Measurements from ENCODE around the gene PARP6.

PARP6 gene

GRCh38 chr15:72272213-72272996 lies at the start of gene PARP6:
Gene PARP6, minus strand, starts transcription at chr15:72272554. Its CDS starts 5,077 bp downstream, at chr15:72267477.
- peak; percentile 95 for DNase-seq (ENCODE audit: low read depth)

GRCh38 chr15:72319985-72320671 lies 47.8 kb upstream of the PARP6 start, which contains the start of gene CELF6:
Gene CELF6, minus strand, starts transcription at chr15:72320157. Its CDS starts 283 bp downstream, at chr15:72319874.
- peak; percentile 73 for DNase-seq (ENCODE audit: low read depth)

GRCh38 chr15:72319360-72319984 lies 47.1 kb upstream of the PARP6 start:
- peak; percentile 41 for DNase-seq (ENCODE audit: low read depth)

- peak; percentile 14 for DNase-seq (ENCODE audit: low read depth)
These were observed 46.1 kb upstream of the PARP6 start for GRCh38 chr15:72318408-72318942.

- no peak for DNase-seq (ENCODE audit: low read depth)
These were observed 43.5 kb upstream of the PARP6 start for GRCh38 chr15:72315706-72316370.

- no peak for DNase-seq (ENCODE audit: low read depth)
These were observed 41.5 kb upstream of the PARP6 start for GRCh38 chr15:72313881-72314280.

- no peak for DNase-seq (ENCODE audit: low read depth)
These were observed 41.1 kb upstream of the PARP6 start for GRCh38 chr15:72313448-72313840.

GRCh38 chr15:72312605-72313447 lies 40.5 kb upstream of the PARP6 start:
- DNase-seq (ENCODE audit: low read depth), result peak; percentile 78

GRCh38 chr15:72307026-72307425 lies 34.7 kb upstream of the PARP6 start:
- no peak for DNase-seq (ENCODE audit: low read depth)

- peak; percentile 47 for DNase-seq (ENCODE audit: low read depth)
These were observed 33.9 kb upstream of the PARP6 start for GRCh38 chr15:72306211-72306785.

GRCh38 chr15:72304596-72304995 lies 32.2 kb upstream of the PARP6 start:
- DNase-seq (ENCODE audit: low read depth), result no peak

GRCh38 chr15:72302955-72303354 lies 30.6 kb upstream of the PARP6 start:
- DNase-seq (ENCODE audit: low read depth), result no peak

- DNase-seq (ENCODE audit: low read depth), result no peak
These were observed 17.4 kb upstream of the PARP6 start for GRCh38 chr15:72289597-72290325.

GRCh38 chr15:72288796-72289596 lies 16.6 kb upstream of the PARP6 start:
- no peak for DNase-seq (ENCODE audit: low read depth)

- peak; percentile 32 for DNase-seq (ENCODE audit: low read depth)
These were observed 13.7 kb upstream of the PARP6 start for GRCh38 chr15:72285927-72286516.

GRCh38 chr15:72285402-72285801 lies 13.0 kb upstream of the PARP6 start:
- no peak for DNase-seq (ENCODE audit: low read depth)

- DNase-seq (ENCODE audit: low read depth), result peak; percentile 58
These were observed 12.4 kb upstream of the PARP6 start for GRCh38 chr15:72284781-72285180.

- peak; percentile 41 for DNase-seq (ENCODE audit: low read depth)
These were observed 9.4 kb upstream of the PARP6 start for GRCh38 chr15:72281713-72282112.

- no peak for DNase-seq (ENCODE audit: low read depth)
These were observed 8.4 kb upstream of the PARP6 start for GRCh38 chr15:72280751-72281150.
